Measurements from ENCODE around the gene MLLT11.

GRCh38 chr1:151037032-151037431 is 23.2 kb upstream of the MLLT11 start:
- no peak for TF ChIP-seq POLR2AphosphoS5 (IDR thresholded peaks at IDR 0.05; ENCODE audit: low read depth, low read length)
- TF ChIP-seq POLR2A (IDR thresholded peaks at IDR 0.05; ENCODE audit: low read depth, low read length) = no peak
- no peak for TF ChIP-seq TAF1 (IDR thresholded peaks at IDR 0.05; ENCODE audit: borderline replicate concordance, low read depth, low read length)

Data from GM12892 (cell line).